GM18520 (cell line): Measurements from ENCODE around the gene DOCK4.
A peak's percentile ranks its signal among the peaks of the same experiment; 100 is the strongest.

ENCODE experiments used
- ATAC-seq: cut with Tn5 transposase; IDR thresholded peaks from one replicate; pipeline ENCODE4 v1.9.1; 2021; ENCODE audit not compliant: unreplicated experiment

The DOCK4 gene

DNA sequence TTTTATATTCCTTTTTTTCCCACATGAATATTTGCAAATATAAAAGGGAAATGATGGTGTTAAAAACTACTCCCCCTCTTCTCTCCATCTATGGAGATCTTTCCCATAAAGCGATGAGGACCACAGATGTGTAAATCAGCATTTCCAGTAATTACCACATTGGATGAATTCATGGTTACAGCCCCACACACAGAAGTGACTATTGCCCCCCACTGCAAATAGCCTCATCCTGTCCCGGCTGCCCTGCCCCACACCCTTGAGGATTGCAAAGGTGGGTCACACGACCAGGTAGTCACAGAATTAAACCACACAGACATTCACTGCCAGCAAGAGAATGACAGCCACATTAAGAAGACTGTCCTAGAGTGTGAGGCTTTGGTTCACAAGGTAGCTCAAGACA, 145.1 kb downstream of the DOCK4 start:
- ATAC-seq: no peak

- ATAC-seq: no peak
These were observed 145.6 kb downstream of the DOCK4 start for GRCh38 chr7:112060625-112061024.

DNA sequence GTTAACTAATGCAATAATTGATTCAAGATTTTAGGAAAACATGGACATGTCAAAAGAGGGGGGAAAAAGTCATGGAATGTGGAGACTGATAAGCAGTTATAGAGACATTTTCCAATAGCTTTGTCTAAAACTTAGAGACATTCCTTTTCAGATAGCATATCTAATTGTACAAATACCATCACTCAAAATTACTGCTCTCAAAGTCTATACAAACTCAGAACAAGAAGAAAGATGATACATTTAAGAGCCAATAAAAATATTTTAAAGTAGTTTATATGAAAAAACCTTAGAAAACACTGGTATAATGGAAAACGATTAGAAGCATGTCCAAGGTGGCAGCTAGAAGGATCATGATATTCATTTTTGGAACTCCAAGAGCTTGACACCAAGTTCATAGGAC, 146.5 kb downstream of the DOCK4 start:
- ATAC-seq: no peak

GRCh38 chr7:112058686-112059085, 147.5 kb downstream of the DOCK4 start:
- no peak for ATAC-seq

DNA sequence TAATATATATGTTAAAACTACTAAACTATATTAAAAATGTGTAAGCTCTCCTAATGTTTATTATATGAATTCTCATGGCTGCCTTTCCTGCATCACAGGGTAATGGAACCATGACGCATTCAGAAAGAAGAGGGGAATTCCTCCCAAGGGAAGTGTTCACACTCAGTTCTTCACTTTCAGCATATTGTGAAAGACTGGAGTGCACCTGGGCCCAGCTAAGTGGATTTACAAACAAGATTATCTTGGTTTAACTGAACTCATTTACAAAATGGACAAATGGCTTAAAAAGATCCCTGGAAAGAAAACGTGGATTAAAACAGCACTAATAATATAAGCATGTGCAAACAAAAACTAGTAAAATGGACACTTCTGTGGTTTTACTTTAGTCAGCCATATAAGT, 149.8 kb downstream of the DOCK4 start:
- peak; percentile 91 for ATAC-seq

DNA sequence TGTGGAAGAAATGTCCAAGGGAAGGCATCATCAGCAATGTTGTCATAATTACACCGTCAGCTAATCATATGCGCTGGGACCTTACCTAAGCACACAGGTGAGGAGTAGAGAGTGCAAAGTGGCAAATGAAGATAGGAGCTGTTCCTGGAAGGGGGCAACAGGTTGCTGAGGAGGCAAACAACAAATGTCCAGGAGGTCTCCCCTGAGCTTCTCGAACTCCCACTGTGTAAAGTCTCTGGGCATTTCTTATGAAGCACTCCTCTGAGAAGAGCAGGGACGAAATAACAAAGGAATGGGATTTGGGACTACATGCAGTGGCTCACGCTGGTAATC, 152.5 kb downstream of the DOCK4 start:
- no peak for ATAC-seq

GRCh38 chr7:112052993-112053736, 153.0 kb downstream of the DOCK4 start:
- no peak for ATAC-seq

DNA sequence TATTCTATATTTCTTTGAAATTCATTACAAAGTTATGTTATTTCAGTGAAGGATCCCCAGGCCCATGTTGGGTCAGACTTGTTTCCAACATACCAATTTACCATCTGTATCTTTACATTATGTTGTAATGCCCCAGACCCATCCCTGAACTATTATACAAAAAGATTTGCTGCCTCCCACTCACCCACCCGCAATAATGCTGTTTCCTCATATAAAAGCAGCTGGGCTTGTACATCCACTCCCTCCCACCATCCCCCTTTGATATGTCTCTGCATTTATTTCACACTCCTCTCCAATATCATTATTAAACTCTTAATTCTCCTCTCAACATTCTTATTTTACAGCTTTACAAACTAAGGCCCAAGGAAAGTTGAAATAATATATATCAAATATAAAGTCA, 153.7 kb downstream of the DOCK4 start:
- ATAC-seq: no peak

- no peak for ATAC-seq
These were observed 155.8 kb downstream of the DOCK4 start for GRCh38 chr7:112050250-112050881.

DNA sequence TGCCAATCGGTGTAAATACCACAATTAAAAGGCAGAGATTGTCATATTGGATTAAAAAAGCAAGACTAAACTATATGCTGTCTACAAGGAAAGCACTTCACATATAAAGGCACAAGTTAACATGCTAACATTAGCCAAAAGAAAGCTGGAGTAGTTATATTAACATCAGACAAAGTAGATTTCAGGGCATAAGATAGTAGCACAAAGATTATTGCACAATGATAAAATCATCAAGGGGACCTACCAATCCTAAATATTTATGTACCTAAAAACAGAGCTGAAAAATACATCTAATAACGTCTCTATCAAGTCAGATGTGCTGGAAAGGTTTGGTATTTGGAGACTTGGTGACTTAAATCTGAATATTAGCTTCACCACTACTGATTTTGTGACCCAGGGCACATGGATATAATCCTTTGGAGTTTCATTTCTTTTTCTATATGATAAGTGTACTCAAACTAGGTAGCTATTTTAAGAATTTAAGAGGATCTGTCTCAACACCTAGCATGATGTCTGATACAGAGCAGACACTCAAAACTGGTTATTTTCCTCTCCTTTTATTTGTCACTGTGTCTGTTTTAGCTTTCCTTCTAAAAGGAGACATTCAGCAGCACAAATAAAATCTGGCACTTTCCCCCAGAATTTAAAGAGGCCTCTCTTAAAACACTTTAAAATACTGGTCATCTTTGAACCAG, 156.5 kb downstream of the DOCK4 start:
- ATAC-seq: no peak

GRCh38 chr7:112047421-112047820, 158.8 kb downstream of the DOCK4 start:
- ATAC-seq: no peak

DNA sequence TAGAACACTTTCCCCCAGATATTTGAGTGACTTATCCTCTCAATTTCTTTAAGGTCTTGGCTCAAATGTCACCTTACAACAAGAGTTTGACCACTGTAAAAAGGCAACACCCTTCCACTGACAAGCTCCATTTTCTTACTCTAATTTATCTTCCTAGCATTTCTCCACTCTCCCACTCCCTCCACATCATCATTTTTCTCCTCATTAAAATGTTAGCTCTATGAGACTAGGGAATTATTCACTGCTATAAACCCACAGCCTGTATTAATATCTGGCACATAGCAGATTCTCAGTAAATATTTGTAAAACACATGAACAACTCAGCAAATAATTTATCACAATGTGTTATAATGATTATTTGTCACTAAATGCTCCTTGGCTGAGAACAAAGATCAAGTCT, 161.0 kb downstream of the DOCK4 start:
- no peak for ATAC-seq

- ATAC-seq: no peak
These were observed 163.6 kb downstream of the DOCK4 start for GRCh38 chr7:112042631-112043030.

DNA sequence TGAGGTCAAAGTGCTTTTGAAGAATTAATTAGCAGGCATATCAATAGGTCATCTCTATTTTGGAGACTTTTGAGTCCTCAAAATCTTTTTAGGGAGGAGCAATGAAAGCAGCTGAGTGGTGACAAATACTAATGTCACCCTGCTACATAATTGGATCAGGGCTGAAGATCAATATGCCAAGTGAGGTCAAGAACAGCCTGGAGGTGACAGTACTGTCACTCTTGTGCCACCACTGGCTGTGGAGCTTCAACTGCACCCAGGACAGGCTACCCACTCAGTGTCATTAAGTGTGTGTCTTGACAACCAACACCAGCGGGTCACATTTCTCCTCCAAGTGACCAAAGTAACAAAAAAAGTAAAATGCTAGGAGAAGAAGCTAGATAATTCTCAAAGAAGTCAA, 167.8 kb downstream of the DOCK4 start:
- no peak for ATAC-seq

- ATAC-seq: no peak
These were observed 170.1 kb downstream of the DOCK4 start for GRCh38 chr7:112036071-112036470.

DNA sequence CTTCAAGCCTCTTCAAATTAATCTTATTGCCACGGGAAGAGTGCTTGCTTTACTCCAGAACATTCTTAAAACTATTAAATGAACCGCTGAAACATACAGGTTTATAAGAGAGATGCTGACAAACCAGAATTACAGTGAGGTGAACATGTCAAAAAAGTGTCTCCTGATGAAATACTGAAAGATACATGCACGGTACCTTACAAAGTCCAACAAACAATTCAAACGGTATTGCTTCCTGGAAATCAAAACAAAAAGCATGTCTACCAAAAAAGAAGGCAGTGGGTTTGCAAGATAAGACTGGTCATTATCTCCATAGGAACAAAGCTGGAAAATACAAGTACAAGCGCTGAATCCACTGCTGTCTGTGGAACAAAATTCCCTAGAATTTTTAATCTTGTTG, 174.5 kb downstream of the DOCK4 start:
- ATAC-seq: no peak

- ATAC-seq: no peak
These were observed 180.6 kb downstream of the DOCK4 start for GRCh38 chr7:112025556-112025955.

- no peak for ATAC-seq
These were observed 182.4 kb downstream of the DOCK4 start for GRCh38 chr7:112023786-112024185.

- ATAC-seq: no peak
These were observed 182.9 kb downstream of the DOCK4 start for GRCh38 chr7:112023282-112023681.

GRCh38 chr7:112022128-112022527, 184.1 kb downstream of the DOCK4 start:
- no peak for ATAC-seq

- no peak for ATAC-seq
These were observed 184.7 kb downstream of the DOCK4 start for GRCh38 chr7:112021379-112022044.

DNA sequence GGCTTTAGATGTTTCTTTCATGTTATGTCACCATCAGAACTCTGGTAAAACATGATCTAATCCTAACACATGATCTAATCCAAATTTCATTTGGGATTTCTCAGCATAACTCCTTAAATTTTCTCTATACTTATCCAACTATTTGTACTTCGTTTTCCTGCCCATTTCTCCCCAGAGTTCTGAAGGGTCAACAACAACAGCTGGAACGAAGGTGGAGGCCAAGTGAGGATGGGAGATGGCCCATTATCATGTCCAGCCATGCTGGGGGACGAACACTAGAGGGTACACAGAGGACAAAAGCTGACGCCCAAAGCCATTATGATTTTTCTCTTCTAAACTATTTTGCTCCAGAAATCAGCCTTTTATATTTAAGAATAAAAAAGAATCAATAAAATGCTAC, 185.4 kb downstream of the DOCK4 start:
- no peak for ATAC-seq
